Right lobe of liver (tissue), 4 donors: ENCODE results near the gene AGFG2.

Source experiments
- POLR2A ChIP-seq: fragments of 450-650 bp; IDR thresholded peaks from one replicate; pipeline ENCODE4 v1.6.1; 2017; ENCODE audit warnings: antibody characterized with exemption, mild to moderate bottlenecking
- TF ChIP-seq, protein P1 (sequence below), 4 donors: fragments of 200-600 bp in 3 of 4; fragments of 450-650 bp in 1 of 4; IDR thresholded peaks; one replicate each; pipeline versions ENCODE4 v1.5.1 to v1.8.0; 2016 to 2022; ENCODE audit warnings: antibody characterized with exemption in 4 of 4, mild to moderate bottlenecking in 2 of 4
- donor health status: DM: no; HTN: no; CAD: no.
- donor health status: DM: no; HTN: no; CAD: no.
- donor health status: DM: no; HTN: yes; CAD: no.

DNA sequence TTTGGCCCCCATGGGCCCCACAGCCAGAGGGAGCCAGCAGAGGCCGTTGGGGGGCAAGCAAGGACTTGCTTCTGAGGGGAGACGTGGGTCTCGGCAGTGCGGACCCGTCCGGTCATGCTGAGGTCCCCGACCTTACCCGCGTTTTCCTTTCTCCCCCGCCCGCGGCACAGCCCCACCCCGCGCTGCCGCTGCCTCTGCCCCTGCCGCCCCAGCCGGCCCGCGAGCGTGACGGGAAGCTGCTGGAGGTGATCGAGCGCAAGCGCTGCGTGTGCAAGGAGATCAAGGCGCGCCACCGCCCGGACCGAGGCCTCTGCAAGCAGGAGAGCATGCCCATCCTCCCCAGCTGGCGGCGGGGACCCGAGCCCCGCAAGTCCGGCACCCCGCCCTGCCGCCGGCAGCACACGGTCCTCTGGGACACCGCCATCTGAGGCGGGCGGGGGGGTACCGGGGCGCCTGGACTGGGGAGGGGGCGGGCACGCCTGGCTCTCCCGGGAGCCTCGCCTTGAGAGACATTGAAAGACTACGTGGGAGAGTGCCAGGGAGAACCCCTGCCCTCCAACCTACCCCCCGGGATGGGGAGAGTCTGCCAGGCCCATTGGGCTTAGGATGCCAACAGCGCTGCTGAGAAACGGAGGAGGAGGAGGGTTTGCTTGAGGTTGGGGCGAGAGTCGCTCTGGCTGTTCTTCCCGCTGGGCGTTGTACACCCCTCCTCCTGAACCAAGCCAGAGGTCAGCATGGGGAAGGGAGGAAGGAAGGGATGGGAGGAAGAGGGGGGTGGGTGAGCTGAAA is 45.3 kb upstream of the AGFG2 start:
- no peak for TF ChIP-seq POLR2A
- TF ChIP-seq, protein P1, sequence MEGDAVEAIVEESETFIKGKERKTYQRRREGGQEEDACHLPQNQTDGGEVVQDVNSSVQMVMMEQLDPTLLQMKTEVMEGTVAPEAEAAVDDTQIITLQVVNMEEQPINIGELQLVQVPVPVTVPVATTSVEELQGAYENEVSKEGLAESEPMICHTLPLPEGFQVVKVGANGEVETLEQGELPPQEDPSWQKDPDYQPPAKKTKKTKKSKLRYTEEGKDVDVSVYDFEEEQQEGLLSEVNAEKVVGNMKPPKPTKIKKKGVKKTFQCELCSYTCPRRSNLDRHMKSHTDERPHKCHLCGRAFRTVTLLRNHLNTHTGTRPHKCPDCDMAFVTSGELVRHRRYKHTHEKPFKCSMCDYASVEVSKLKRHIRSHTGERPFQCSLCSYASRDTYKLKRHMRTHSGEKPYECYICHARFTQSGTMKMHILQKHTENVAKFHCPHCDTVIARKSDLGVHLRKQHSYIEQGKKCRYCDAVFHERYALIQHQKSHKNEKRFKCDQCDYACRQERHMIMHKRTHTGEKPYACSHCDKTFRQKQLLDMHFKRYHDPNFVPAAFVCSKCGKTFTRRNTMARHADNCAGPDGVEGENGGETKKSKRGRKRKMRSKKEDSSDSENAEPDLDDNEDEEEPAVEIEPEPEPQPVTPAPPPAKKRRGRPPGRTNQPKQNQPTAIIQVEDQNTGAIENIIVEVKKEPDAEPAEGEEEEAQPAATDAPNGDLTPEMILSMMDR (IDR thresholded peaks at IDR 0.05) = peak in 2 of 4 donors; percentile 11 to 19
